ENCODE measurements around the gene SHANK3.

Gene SHANK3

DNA sequence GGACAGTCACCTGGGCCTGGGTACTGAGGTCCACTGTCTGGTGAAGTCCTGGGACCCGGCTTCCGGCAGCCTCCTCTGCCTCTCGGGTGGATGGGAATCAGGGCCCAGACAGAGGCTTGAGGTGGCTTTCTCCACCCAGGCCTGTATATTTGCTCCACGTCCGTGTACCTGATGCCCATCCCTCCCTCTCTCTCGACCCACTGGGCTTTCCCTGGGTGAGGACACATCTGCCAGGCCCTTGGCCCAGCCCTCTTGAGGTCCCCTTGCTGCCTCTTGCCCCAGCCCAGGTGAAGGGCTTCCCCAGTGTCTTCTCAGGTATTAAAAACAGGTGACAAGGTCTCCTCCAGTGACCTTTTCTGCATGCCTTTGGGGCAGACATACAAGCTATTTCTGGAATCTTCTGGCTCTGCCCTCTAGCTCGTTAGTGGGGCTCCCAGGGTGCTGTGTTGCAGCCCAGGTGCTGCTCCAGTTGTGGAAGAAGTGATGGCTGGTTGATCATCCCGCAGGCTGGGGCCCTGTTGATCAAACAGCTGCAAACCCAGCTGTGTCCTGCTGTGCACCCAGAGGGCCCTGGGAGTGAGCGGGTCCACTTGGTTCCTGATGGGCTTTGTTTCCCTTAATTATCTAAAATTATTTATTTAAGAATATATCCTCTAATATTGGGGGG is 39.9 kb downstream of the SHANK3 start:
- DNase-seq (ENCODE audit: low spot score): no peak

DNA sequence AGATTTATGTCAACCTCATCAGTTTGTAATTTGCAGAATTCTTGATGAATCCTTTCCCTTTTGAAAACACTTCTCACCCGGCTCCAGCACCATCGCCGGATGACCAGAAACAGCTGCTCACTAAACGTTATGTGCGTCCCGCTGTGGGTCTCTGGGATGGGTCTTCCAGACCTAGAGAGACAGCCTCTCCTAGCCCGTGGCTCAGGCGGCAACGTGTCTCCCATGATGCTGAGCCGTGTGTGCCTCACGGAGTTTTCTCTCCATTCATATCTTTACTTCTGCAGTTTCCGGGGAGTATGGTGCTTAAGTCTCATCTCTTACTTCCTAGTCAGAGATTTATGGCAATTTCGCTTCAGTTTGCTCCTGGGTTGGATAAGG is 40.4 kb downstream of the SHANK3 start:
- DNase-seq (ENCODE audit: low spot score): no peak

DNA sequence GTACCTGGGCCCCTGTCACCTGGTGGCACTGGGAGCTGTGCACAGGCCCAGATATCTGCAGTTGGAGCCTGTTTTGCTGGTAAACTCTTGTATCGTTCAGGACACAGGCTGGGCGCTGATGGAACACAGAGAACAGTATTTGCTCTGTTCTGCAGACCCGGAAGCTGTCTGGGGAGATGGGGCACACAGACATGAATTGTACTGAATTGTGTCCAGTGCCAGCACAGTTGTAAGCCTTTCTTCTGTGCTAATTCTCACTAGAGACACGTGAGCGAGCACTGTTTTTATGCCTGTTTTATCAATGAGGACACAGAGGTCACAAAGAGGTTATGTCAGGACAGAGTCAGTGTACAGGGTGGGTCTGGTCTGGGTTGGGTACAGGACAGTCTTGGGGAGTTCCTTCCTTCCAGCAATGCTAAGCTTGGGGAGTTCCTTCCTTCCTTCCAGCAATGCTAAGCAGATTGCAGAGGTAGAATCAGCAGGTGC is 41.0 kb downstream of the SHANK3 start:
- no peak for DNase-seq (ENCODE audit: low spot score)

DNA sequence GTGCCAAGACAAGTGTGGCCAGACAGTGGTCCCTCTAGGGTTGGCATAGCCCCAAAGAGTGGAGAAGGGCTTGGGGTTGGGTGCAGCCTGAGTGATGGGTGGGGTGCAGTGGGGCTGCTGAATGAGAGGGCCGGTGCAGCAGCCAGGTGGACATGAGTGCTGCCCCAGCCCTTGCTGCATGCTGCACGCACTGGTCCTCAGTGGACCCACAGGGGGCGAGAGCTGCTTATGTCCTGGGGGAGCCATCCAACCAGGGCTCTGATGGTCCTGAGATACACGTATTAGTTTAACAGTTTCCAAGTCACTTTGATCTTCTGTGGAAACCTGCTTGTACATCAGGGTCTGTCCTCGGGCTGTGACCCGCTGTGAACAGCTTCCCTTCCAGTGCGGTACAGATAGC is 41.5 kb downstream of the SHANK3 start:
- DNase-seq (ENCODE audit: low spot score): no peak

DNA sequence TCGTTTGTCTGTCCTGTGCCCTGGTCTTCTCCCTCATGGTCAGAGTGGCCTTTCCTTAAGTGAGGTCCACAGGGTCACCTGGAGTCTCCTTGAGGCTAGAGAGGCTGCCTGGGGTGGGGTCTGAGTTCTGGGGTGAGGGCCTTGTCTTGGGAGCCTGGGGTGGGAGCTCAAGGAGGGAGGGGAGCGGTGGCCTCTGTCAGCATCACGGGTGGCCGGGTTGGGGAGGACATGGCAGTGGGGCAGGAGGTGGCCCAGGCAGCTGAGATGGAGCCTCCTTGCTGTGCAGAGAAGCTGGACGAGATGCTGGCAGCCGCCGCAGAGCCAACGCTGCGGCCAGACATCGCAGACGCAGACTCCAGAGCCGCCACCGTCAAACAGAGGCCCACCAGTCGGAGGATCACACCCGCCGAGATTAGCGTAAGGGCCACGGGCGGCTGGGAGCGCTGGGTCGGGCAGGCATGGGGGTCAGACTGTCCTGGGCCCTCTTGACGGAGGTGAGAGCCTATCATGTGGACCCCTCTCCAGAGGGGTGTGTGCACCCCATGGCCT is 42.1 kb downstream of the SHANK3 start:
- no peak for DNase-seq (ENCODE audit: low spot score)

DNA sequence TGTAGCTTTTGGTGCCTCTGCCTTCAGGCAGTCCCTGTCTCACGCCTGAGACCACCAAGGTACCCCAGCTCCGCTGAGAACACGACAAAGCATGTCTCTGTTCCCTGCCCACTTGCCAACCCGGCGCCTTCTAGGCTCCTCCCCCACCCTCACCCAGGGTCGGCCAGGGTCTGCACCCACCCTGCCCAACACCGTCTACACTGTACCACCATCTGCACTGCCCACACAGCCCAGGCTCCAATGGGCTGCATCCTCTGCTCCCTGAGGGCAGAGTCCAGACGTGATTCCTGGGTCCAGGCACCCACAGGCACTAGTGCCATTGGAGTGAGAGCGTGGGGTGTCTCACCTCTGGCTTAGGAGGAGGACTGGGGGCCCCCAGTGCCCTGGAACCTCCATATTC is 42.6 kb downstream of the SHANK3 start:
- DNase-seq (ENCODE audit: low spot score): no peak

- no peak for DNase-seq (ENCODE audit: low spot score)
Observed at GRCh38 chr22:50715776-50716175, 43.2 kb downstream of the SHANK3 start.

GRCh38 chr22:50716290-50717024 is 43.8 kb downstream of the SHANK3 start:
- DNase-seq (ENCODE audit: low spot score): no peak

- DNase-seq (ENCODE audit: low spot score): no peak
Observed at GRCh38 chr22:50717709-50718351, 45.2 kb downstream of the SHANK3 start.

DNA sequence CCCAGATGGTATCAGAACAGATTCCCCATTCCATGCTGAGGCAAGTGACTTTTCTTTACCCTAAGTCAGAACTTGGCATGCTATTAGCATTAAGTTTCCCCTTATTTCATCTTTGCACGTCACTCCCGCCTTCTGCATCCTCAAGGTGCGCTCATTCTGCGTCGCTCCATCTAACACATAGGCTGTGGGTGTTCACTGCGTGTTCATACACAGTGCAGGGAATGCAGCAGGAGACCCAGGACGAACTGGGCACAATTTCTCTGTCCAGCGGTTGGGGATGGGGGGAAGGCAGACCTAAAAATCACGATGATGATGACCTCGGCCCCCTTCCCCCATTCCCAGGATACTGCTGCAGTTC is 45.7 kb downstream of the SHANK3 start:
- DNase-seq (ENCODE audit: low spot score): no peak

- no peak for DNase-seq (ENCODE audit: low spot score)
Observed at GRCh38 chr22:50719814-50720300, 47.2 kb downstream of the SHANK3 start.

DNA sequence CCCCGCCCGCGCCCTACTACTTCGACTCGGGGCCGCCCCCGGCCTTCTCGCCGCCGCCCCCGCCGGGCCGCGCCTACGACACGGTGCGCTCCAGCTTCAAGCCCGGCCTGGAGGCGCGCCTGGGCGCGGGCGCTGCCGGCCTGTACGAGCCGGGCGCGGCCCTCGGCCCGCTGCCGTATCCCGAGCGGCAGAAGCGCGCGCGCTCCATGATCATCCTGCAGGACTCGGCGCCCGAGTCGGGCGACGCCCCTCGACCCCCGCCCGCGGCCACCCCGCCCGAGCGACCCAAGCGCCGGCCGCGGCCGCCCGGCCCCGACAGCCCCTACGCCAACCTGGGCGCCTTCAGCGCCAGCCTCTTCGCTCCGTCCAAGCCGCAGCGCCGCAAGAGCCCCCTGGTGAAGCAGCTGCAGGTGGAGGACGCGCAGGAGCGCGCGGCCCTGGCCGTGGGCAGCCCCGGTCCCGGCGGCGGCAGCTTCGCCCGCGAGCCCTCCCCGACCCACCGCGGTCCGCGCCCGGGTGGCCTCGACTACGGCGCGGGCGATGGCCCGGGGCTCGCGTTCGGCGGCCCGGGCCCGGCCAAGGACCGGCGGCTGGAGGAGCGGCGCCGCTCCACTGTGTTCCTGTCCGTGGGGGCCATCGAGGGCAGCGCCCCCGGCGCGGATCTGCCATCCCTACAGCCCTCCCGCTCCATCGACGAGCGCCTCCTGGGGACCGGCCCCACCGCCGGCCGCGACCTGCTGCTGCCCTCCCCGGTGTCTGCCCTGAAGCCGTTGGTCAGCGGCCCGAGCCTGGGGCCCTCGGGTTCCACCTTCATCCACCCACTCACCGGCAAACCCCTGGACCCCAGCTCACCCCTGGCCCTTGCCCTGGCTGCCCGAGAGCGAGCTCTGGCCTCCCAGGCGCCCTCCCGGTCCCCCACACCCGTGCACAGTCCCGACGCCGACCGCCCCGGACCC is 48.0 kb downstream of the SHANK3 start:
- DNase-seq (ENCODE audit: low spot score): no peak

DNA sequence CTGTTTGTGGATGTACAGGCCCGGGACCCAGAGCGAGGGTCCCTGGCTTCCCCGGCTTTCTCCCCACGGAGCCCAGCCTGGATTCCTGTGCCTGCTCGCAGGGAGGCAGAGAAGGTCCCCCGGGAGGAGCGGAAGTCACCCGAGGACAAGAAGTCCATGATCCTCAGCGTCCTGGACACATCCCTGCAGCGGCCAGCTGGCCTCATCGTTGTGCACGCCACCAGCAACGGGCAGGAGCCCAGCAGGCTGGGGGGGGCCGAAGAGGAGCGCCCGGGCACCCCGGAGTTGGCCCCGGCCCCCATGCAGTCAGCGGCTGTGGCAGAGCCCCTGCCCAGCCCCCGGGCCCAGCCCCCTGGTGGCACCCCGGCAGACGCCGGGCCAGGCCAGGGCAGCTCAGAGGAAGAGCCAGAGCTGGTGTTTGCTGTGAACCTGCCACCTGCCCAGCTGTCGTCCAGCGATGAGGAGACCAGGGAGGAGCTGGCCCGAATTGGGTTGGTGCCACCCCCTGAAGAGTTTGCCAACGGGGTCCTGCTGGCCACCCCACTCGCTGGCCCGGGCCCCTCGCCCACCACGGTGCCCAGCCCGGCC is 48.7 kb downstream of the SHANK3 start:
- no peak for DNase-seq (ENCODE audit: low spot score)

- DNase-seq (ENCODE audit: low spot score): no peak
Observed at GRCh38 chr22:50722048-50722701, 49.6 kb downstream of the SHANK3 start.
